ENCODE data around the gene LRIT2.
"Not testable (repeated sequence)": the region's sequence is repeated elsewhere in the genome, so short reads cannot be mapped to it uniquely, and the experiment has no call there.

LRIT2 gene

DNA sequence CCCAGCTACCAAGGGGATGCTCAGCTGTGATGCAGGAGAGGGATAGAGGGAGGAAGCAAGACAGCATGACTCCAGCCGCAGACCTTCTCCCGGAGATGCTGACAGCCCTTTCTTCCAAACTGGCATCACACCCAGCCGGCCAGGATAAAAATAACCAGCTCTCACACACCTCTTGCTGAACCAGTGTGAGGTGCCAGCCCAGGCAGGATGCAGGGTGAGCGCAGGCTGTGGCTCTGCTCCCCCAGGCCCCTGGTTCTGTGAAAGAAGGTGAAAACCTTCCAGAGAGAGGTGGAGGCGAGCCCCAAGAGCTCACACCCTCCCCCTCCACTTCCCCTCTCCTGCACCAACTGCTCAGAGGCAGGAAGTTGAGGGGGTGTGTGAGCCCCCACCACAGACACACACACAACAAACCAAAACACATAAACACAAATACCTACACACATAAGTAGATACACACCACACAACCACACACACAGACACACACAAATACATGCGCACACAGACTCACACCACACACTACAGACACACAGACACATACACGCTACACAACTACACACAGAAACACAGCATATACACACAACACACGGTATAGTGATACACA is 47.7 kb downstream of the LRIT2 start:
- no peak for DNase-seq

DNA sequence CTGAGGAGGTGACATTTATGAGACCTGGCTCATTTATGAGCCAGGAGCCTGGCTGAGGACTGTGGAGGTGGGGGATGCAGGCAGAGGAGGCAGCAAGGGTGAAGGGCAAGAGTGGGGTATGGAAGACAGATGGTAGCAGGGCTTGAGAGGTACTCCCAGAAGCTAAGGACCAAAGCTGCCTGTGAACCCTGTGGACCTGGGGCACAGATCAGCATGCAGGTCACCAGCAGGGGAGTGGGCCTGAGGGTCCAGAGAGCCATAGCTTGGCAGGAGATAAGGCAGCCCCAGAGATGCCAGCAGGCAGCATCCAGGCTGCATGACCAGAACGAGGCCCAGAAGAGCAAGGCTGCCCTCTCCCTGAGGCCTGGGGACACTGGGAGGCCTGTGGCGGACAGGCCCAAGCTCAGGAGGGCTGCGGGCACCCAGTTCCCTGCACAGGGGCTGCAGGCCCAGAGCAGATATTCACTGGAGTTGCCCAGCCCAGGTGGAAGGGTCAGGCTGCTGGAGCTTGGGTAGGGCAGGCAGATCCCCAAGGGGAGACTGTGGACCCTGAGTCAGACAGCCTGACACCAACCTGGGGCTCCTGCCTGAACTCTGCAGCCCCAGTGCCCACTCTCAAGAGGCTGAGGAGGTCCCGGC is 48.4 kb downstream of the LRIT2 start:
- DNase-seq = no peak

DNA sequence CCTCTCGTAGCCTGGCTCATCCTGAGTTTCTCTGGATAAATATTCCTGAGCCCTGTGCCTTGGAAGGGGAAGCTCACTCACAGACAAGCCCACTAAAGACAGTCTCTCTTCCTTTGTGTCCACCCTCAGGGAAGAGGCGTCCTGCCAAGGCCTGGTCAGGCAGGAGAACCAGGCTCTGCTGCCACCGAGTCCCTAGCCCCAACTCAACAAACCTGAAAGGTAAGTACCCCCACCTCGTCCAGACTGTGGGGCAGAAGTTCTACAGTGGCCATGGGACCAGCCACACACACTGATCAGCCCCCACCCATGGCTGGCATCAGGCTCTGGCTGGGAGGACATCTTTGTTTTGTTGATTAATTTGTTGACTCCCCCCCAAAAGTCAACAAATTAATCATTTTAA is 49.0 kb downstream of the LRIT2 start:
- DNase-seq = no peak

DNA sequence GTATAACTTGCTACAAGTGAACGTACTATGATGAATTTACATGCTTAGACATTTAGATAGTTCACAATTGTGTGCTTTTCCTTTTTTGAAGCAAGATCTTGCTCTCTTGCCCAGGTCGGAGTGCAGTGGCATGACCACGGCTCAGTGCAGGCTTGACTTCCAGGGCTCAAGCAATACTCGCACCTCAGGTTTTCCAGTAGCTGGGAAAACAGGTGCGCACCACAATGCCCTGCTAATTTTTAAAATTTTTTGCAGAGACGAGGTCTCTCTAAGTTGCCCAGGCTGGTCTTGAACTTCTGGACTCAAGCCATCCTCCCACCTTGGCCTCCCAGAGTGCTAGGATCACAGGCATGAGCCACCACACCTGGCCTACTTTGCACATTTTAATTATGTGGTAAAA is 49.9 kb downstream of the LRIT2 start:
- DNase-seq = no peak

DNA sequence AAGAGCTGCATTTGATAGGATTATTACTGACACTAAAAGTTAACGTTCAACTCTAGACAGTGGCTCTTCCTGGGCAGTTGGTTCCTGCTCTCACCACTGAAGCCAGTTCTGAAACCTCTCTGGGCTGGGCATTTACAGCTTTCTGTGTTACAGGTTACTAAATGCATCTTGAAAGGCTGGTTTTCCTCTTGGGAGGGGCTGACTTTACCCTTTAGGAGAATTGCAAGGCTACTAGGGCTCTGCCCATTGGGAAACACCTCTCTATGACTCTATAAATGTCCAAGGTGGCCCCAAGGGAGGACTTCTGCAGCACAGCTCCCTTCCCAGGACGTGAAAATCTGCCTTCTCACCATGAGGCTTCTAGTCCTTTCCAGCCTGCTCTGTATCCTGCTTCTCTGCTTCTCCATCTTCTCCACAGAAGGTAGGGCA is 51.8 kb downstream of the LRIT2 start, which contains the start of gene GPR15LG:
Gene GPR15LG, plus strand, starts transcription at position 301 of the 429 bp plus-strand sequence. Its CDS starts 51 bp downstream, at position 352.
- DNase-seq = no peak

DNA sequence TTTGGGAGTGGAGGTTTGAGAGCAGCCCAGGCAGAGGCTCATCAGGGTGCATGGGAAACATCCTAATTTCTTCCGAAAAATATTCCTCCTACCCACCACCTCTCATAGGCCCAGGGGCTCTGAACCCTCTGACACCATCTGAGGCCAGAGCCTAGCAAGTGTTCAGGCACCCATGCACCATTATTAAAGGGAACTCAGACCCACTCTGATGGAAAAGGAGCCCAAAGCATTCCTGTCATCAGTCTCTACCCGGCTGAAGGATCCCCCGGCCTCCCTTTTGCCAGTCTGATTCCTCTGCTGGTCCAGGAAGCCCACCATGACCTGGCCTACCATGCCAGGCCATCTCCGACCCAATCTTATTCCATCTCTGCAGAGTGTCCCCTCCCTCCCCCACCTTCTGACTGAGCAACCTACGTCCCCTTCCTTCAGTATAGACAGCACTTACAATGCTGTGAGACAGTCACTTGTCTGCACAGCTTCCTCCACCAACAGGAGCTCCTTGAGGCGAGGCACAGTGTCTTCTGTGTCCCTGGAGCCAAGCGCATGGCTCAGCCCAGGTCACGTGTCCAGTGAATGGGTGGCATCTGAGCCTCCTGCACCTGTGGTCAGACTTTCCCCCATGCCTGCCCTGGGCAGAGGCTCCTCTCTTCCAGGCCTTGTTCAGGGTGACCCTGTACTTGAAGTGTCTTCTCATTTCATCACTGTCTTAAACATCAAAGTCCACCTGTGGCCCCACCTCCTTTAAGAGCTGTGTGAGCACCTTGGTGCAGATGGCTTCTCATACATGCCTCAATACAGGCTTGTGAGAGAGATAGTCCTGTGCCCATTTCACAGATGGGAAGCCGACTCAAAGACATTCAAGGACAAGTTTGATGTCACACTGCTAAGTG is 52.6 kb downstream of the LRIT2 start:
- DNase-seq = no peak

DNA sequence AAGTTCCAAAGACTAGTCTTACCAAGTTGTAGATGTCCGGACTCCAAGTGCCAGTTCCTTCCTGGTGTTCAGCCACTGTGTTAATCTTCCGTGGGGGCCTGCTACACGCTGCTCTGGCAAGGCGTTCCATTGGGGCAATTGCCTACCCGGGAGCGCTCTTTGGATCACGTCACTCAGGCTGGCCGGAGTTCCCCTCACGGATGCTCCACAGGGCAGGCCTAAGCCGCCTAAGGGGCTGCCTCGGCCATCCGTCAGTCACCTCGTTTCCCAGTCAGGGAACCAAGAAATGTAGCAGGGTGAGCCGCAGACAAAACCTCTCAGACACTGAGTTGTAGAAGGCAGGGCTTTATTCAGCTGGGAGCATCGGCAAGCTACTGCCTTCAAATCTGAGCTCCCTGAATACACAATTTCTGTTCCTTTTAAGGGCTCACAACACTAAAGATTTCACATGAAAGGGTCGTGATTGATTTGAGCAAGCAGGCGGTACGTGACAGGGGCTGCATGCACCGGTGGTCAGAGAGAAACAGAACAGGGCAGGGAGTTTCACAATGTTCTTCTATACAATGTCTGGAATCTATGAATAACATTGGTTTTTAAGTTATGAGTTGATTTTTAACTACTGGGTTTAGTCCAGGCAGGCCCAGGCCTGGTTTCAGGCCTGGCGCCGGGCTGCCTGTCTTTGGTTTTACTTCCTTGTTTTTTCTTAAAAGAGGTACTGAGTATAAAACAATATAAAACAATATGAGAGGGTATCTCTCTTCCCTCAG is 53.5 kb downstream of the LRIT2 start:
- DNase-seq = not testable (repeated sequence)

DNA sequence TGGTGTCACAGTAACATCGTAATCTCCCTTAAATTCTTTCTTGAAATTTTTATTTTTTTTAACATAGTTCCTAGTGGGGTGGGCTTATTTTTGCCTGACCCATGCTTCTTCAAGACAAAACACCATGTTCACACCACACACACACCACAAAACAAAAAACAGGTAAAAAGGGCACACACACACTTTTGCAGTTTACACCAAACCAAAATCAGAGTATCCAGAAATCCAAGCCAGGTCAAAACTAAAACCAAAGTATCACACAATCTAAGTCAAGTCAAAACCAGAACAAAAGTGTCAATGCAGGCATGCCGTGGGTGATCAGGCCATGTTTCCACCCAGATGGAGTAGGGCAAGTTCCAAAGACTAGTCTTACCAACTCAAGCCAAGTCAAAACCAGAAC is 54.1 kb downstream of the LRIT2 start:
- DNase-seq = not testable (repeated sequence)

Measured in AML-193 (cell line).